GM12873 (cell line): ENCODE results near the gene ECPAS.

Experiments used
- TF ChIP-seq, protein P1 (sequence below): IDR thresholded peaks from 2 replicates; pipeline ENCODE4 v1.5.1; 2012; ENCODE audit warnings: low read depth, mild to moderate bottlenecking, moderate library complexity, low read length, control low read depth; ENCODE audit not compliant: insufficient read depth; ENCODE audit errors: missing control alignments

Gene ECPAS

DNA sequence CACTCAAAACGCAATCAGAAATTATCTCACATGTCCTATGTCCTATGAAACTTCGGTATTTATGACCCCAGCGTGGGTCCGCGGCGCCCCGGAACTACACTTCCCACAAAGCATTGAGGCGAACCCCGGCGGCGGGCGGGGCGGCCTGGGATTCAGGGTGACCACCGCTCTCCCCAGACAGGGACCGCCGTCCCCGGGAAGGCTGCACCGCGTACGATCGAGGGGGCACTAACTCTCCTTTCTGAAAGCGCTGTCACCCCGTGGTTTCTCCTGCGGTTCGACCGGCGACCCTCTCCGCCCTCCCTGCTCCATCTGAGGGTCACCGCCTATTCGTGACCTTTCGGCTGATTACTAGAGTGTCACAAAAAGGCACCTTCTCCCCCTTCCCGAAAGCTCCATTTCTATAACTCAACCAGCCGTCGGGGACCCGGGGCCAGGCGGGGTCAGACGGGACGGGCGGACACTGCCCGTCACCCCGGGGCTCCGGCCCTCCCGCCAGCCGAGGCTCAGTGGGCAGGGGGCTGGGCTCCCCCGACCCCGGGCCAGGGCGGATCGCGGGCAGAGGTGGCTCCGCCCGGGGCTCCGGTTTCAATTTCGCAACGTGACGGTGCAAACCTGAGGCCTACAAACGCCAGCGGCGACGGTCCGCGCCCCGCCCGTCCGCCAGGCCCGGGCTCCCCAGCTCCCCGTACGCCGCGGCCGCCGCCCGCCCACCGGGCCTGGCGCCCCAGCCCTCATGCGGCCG, 1.3 kb downstream of the ECPAS start:
- TF ChIP-seq, protein P1, sequence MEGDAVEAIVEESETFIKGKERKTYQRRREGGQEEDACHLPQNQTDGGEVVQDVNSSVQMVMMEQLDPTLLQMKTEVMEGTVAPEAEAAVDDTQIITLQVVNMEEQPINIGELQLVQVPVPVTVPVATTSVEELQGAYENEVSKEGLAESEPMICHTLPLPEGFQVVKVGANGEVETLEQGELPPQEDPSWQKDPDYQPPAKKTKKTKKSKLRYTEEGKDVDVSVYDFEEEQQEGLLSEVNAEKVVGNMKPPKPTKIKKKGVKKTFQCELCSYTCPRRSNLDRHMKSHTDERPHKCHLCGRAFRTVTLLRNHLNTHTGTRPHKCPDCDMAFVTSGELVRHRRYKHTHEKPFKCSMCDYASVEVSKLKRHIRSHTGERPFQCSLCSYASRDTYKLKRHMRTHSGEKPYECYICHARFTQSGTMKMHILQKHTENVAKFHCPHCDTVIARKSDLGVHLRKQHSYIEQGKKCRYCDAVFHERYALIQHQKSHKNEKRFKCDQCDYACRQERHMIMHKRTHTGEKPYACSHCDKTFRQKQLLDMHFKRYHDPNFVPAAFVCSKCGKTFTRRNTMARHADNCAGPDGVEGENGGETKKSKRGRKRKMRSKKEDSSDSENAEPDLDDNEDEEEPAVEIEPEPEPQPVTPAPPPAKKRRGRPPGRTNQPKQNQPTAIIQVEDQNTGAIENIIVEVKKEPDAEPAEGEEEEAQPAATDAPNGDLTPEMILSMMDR, result no peak

DNA sequence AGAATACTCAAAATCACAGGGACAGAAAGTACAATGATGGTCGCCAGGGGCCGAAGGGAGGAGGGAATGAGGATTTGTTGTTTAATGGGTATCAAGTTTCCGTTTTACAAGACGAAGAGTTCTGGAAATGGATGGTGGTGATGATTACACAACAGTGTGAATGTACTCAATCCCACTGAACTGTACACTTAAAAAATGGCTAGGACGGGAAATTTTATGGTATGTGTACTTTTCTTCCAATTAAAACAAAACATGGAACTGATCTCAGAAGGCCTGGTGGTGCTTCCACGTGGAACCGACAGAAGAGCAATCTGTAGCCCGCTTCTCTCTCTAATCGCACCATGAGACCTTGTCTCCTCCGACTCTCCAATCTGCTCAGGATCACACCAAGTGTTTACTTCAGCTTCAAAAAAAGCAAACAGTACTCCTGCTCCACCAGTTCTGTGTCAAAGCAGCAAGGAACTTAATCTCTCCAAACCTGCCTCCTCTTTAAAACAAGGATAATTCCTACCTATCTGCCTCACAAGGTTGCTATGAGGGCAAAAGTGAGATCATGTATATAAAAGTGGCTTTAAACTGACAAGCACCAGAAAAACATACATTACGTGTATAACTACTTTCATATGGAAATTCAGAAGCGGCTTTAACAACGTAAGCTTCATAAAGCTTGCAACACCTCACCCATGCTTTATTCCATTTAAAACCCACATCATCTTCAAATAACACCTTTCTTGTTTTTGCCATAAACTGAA, 2.1 kb downstream of the ECPAS start:
- TF ChIP-seq, protein P1, result no peak

DNA sequence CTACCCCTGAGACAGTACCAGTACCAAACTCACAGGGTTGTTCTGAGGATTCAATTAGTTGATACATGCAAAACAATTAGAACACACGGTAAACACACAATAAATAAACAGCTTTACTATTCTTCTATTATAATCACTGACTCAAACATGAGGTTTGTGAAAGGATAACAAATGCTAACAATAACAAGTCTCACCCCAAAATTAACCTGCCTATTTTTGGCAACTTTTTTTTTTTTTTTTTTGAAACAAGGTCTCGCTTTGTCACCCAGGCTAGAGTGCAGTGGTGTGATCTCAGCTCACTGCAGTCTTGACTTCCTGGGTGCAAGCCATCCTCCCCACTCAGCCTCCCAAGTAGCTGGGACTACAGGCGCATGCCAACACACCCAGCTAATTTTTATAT, 6.5 kb downstream of the ECPAS start:
- TF ChIP-seq, protein P1, result no peak

DNA sequence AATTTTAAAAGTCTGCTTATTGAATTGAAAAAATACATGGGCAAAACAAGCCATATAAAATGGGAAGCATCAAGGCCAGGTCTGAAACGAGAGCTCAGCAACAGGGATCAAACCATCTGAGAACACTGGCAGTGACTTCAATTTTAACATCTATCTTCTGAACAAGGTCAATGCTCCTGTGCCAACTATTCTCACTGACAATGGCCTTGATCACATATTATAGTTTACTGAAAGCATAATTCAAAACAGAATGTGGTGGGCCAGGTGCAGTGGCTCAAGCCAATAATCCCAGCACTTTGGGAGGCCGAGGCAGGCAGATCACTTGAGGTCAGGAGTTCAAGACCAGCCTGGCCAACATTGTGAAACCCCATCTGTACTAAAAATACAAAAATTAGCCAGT, 9.0 kb downstream of the ECPAS start:
- TF ChIP-seq, protein P1, result no peak

DNA sequence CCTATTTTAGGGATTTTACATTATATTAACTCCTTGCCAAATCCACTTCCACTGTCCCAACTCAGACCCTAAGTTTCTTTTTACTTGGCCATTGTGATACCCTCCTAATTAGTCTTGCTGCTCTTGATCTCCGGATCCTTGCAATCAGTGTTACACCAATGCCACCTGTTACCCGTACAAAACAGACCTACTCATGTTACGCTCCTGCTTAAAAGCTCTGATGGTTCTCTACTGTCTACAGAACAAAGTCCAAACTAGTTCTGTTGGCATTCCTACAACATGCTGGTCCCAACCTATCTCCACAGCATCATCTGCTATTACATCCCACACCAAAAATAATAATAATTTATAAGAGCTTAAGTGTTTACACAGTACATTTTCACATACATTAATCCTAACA, 9.8 kb downstream of the ECPAS start:
- TF ChIP-seq, protein P1, result no peak

DNA sequence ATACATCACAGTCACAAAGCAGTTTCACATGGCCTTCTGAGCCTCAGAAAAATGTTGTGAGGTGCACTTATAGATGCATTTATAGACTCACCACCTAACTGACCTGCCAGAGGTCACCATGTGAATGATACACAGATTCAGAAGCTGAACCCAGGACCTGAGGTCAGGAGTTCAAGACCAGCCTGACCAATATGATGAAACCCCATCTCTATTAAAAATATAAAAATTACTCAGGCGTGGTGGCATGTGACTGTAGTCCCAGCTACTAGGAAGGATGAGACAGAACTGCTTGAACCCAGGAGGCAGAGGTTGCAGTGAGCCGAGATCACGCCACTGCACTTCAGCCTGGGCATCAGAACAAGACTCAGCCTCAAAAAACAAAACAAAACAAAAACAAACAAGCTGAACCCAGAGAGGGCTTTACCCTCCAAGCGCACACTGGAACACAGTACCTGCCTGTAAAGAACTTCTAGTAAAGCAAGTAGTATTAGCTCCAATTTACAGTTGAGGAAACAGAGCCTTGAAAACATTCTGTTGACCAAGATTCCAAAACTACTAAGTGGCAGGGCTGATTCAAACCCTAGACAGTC, 16.3 kb downstream of the ECPAS start:
- TF ChIP-seq, protein P1, result no peak

DNA sequence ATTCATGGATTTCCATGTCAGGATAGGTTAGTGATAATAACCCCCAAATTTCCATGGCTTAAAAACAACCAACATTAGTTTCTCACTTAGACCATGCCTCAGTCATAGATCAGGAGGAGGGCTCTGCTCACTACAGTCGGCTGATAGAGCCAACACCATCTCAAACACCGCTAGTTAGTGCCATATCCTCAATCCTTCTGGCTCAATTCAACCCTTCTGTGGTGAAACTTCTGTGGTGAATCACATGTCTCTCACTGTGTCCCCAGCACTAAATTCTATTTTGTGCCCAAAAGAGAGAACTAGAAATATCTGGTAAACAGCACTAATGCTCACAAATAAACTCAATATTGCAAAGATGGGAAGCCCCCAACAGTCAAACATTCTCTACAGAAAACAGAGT, 21.1 kb downstream of the ECPAS start:
- TF ChIP-seq, protein P1, result no peak
